Spleen (tissue), 11 donors: Measurements from ENCODE around the gene MINDY4. TPM values are rescaled to one million over a fixed set of nuclear protein-coding genes. Genes with fewer than 3 reads are reported as not detected.

Experiments
- DNase-seq: peaks from one replicate; pipeline ENCODE4 v3.0.0-alpha.2; 2020
- H3K27ac ChIP-seq, 8 donors: fragments of 200-600 bp; sonication (generic) in 7 of 8; 1 replicate in 4 of 8; 2 replicates in 4 of 8; pipeline versions ENCODE4 v1.5.0 to v1.8.0; 2016 to 2021; ENCODE audit warnings: inconsistent platforms in 4 of 8, mild to moderate bottlenecking in 4 of 8, moderate library complexity in 1 of 8
- H3K27me3 ChIP-seq, 7 donors: fragments of 200-600 bp; sonication (generic) in 6 of 7; replicated peaks in 1 of 7; 1 replicate in 4 of 7; 2 replicates in 3 of 7; pipeline versions ENCODE4 v1.5.0 to v1.8.0; 2016 to 2021; ENCODE audit warnings: inconsistent platforms in 3 of 7, mild to moderate bottlenecking in 1 of 7
- H3K36me3 ChIP-seq, 6 donors: fragments of 200-600 bp; sonication (generic) in 5 of 6; 1 replicate in 4 of 6; 2 replicates in 2 of 6; pipeline versions ENCODE4 v1.5.0 to v1.8.0; 2016 to 2021; ENCODE audit warnings: inconsistent platforms in 2 of 6
- H3K4me1 ChIP-seq, 6 donors: fragments of 200-600 bp; sonication (generic) in 5 of 6; 1 replicate in 3 of 6; 2 replicates in 3 of 6; pipeline versions ENCODE4 v1.5.0 to v1.8.0; 2016 to 2021; ENCODE audit warnings: inconsistent platforms in 3 of 6
- H3K4me3 ChIP-seq, 8 donors: fragments of 200-600 bp; sonication (generic) in 7 of 8; 1 replicate in 4 of 8; 2 replicates in 4 of 8; pipeline versions ENCODE4 v1.5.0 to v1.8.0; 2016 to 2021; ENCODE audit warnings: inconsistent platforms in 4 of 8, mild to moderate bottlenecking in 4 of 8, moderate library complexity in 2 of 8
- H3K9me3 ChIP-seq, 8 donors: fragments of 200-600 bp; sonication (generic) in 7 of 8; 1 replicate in 4 of 8; 2 replicates in 4 of 8; pipeline versions ENCODE4 v1.5.0 to v1.8.0; 2016 to 2021; ENCODE audit warnings: inconsistent platforms in 4 of 8
- CTCF ChIP-seq, 11 experiments: fragments of 200-600 bp in 7 of 11; fragments of 450-650 bp in 4 of 11; sonication (generic) in 4 of 11; IDR thresholded peaks in 8 of 11; conservative IDR thresholded peaks in 3 of 11; 1 replicate in 7 of 11; 2 replicates in 4 of 11; pipeline versions ENCODE4 v1.4.0 to v1.8.0; 2016 to 2021; ENCODE audit warnings: antibody characterized with exemption in 11 of 11, inconsistent platforms in 4 of 11, mild to moderate bottlenecking in 1 of 11
- POLR2A ChIP-seq, 3 donors: fragments of 450-650 bp; IDR thresholded peaks; one replicate each; pipeline ENCODE4 v1.5.1; 2017; ENCODE audit warnings: antibody characterized with exemption in 3 of 3, mild to moderate bottlenecking in 1 of 3
- POLR2AphosphoS5 ChIP-seq, 3 donors: sonication (generic); formaldehyde crosslinking; IDR thresholded peaks; one replicate each; pipeline ENCODE4 v1.5.1; 2017; ENCODE audit warnings: antibody characterized with exemption in 3 of 3
- WGBS, 5 donors: extraction: QIAGEN DNeasy Blood & Tissue Kit in 3 of 5; methylation state at CpG; one replicate each; pipeline versions ENCODE4 v1.1.5 to v1.1.7; 2013 to 2018; 5-methylcytosine and 5-hydroxymethylcytosine counted together
- intact Hi-C: fragments of 100-400 bp; cut with DNase I; formaldehyde crosslinking; loops from one replicate; pipeline ENCODE4 v1.15.0; 2023; ENCODE audit warnings: low total_unique reads
- polyA plus RNA-seq, 3 donors: library from polyadenylated mRNA; stranded (reverse); fragments of 200-250 nt; gene quantifications; one replicate each; pipeline ENCODE4 v1.2.1, GENCODE V29; 2013
- total RNA-seq, 7 donors: library from RNA; depleted of rRNA in 3 of 7; stranded (reverse); fragments of >200 nt in 3 of 7; fragmentation: NEBNext Ultra II Directional in 4 of 7; extraction: Animal tissue kit (Norgen Biotek cat#: 25700) in 4 of 7; gene quantifications; one replicate each; pipeline versions ENCODE4 v1.1.0 to v1.2.1, GENCODE V29; 2016 to 2021
- donor health status: healthy with polysubstance abuse.
- donor health status: DM: no; HTN: no; CAD: no; lungs with moderate emphysema.
- donor health status: DM: no; HTN: no; CAD: no.
- donor health status: Bipolar disorder and iron deficiency.
- donor health status: healthy.
- donor health status: DM: no; HTN: no; CAD: no.
- donor health status: DM: yes; HTN: yes; CAD: no.

Gene MINDY4
- total and polyA plus RNA-seq, 10 donors: 0.63 to 7.0 (median 3.0) TPM

GRCh38 chr7:30865821-30866220, 94.6 kb downstream of the MINDY4 start:
- WGBS, 5 donors: 85 to 97% (median 89%) methylated on average over 3 to 4 of the region's 4 CpGs
- Histone ChIP-seq H3K9me3 (no peaks in the 10 kb centered on the region), H3K36me3 (no peaks in the 10 kb centered on the region), H3K4me1 (peaks cover 0 to 8% (median 0%) of the 10 kb centered on the region in 6 donors), H3K27ac (no peak overlapping the region), H3K4me3 (no peak overlapping the region), H3K27me3 (no peaks in the 10 kb centered on the region)
- no peak for DNase-seq
- intact Hi-C loops: no loop called here
- TF ChIP-seq POLR2A (IDR thresholded peaks at IDR 0.05): no peak
- TF ChIP-seq CTCF (IDR thresholded peaks at IDR 0.05 in 8 of 11, conservative IDR thresholded peaks at IDR 0.05 in 3 of 11): no peak
- TF ChIP-seq POLR2AphosphoS5 (IDR thresholded peaks at IDR 0.05): no peak

GRCh38 chr7:30866939-30867338, 95.7 kb downstream of the MINDY4 start:
- no peak for DNase-seq
- H3K27ac ChIP-seq: no peak overlapping the region
- 83 to 95% (median 88%) methylated on average over 7 of the region's 7 CpGs for WGBS, 5 donors
- H3K4me3 ChIP-seq: no peak overlapping the region
- H3K4me1 ChIP-seq: peaks cover 0 to 8% (median 0%) of the 10 kb centered on the region in 6 donors
- H3K36me3 ChIP-seq: peaks cover 0 to 3% (median 0%) of the 10 kb centered on the region in 6 donors
- TF ChIP-seq POLR2AphosphoS5 (IDR thresholded peaks at IDR 0.05): no peak
- TF ChIP-seq CTCF (IDR thresholded peaks at IDR 0.05 in 8 of 11, conservative IDR thresholded peaks at IDR 0.05 in 3 of 11): no peak
- TF ChIP-seq POLR2A (IDR thresholded peaks at IDR 0.05): no peak
- H3K9me3 ChIP-seq: no peaks in the 10 kb centered on the region
- no peaks in the 10 kb centered on the region for H3K27me3 ChIP-seq
- intact Hi-C loops: no loop called here

- H3K4me3 ChIP-seq: no peak overlapping the region
- H3K27ac ChIP-seq: no peak overlapping the region
- TF ChIP-seq POLR2A (IDR thresholded peaks at IDR 0.05): no peak
- TF ChIP-seq CTCF (IDR thresholded peaks at IDR 0.05 in 8 of 11, conservative IDR thresholded peaks at IDR 0.05 in 3 of 11): no peak
- no peak for TF ChIP-seq POLR2AphosphoS5 (IDR thresholded peaks at IDR 0.05)
- H3K36me3 ChIP-seq: peaks cover 0 to 9% (median 0%) of the 10 kb centered on the region in 6 donors
- no peaks in the 10 kb centered on the region for H3K27me3 ChIP-seq
- DNase-seq: no peak
- 77 to 88% (median 85%) methylated on average over 1 of the region's 1 CpG for WGBS, 5 donors
- H3K4me1 ChIP-seq: peaks cover 0 to 8% (median 0%) of the 10 kb centered on the region in 6 donors
- H3K9me3 ChIP-seq: no peaks in the 10 kb centered on the region
- intact Hi-C loops: no loop called here
Measured at GRCh38 chr7:30867483-30867882, 96.3 kb downstream of the MINDY4 start.

GRCh38 chr7:30869794-30870611, 98.8 kb downstream of the MINDY4 start:
- intact Hi-C loops: no loop called here
- no peak overlapping the region for H3K27ac ChIP-seq
- no peaks in the 10 kb centered on the region for H3K27me3 ChIP-seq
- TF ChIP-seq POLR2AphosphoS5 (IDR thresholded peaks at IDR 0.05): no peak
- TF ChIP-seq CTCF (IDR thresholded peaks at IDR 0.05 in 8 of 11, conservative IDR thresholded peaks at IDR 0.05 in 3 of 11): no peak
- TF ChIP-seq POLR2A (IDR thresholded peaks at IDR 0.05): no peak
- 68 to 85% (median 77%) methylated on average over 13 of the region's 13 CpGs for WGBS, 5 donors
- DNase-seq: no peak
- H3K36me3 ChIP-seq: peaks cover 0 to 34% (median 0%) of the 10 kb centered on the region in 6 donors
- peaks cover 0 to 8% (median 0%) of the 10 kb centered on the region in 8 donors for H3K9me3 ChIP-seq
- H3K4me1 ChIP-seq: peaks cover 0 to 8% (median 0%) of the 10 kb centered on the region in 6 donors
- no peak overlapping the region for H3K4me3 ChIP-seq
